HepG2 (cell line): ENCODE data around the gene FBF1. TPM values are rescaled to one million over a fixed set of nuclear protein-coding genes. Genes with fewer than 3 reads are reported as not detected.

Source experiments
- IRX3 ChIP-seq: sonication (generic); formaldehyde crosslinking; IDR thresholded peaks from 2 replicates; pipeline ENCODE4 v1.8.1; 2023; ENCODE audit warnings: mild to moderate bottlenecking, low read depth, missing genetic modification reagents, borderline replicate concordance
- KLF16 ChIP-seq, 2 experiments: sonication (generic) in 1 of 2; formaldehyde crosslinking in 1 of 2; IDR thresholded peaks; 2 replicates each; pipeline versions ENCODE4 v1.6.1 to v1.8.0; 2016 to 2023; ENCODE audit warnings: missing genetic modification reagents in 2 of 2, missing compliant biosample characterization in 1 of 2
- MED1 ChIP-seq: sonication (generic); formaldehyde crosslinking; IDR thresholded peaks from 2 replicates; pipeline ENCODE4 v1.4.0; 2020; ENCODE audit warnings: missing genetic modification reagents
- MIER3 ChIP-seq: IDR thresholded peaks from 2 replicates; pipeline ENCODE4 v1.6.1; 2016; ENCODE audit warnings: missing compliant biosample characterization, borderline replicate concordance
- NCOA1 ChIP-seq: sonication (generic); formaldehyde crosslinking; IDR thresholded peaks from 2 replicates; pipeline ENCODE4 v1.9.0; 2021; ENCODE audit warnings: missing genetic modification reagents
- NFE2L2 ChIP-seq: fragments of 150-350 bp; IDR thresholded peaks from 2 replicates; pipeline ENCODE4 v1.6.1; 2014; ENCODE audit warnings: low read length
- ZNF563 ChIP-seq: sonication (generic); formaldehyde crosslinking; IDR thresholded peaks from 2 replicates; pipeline ENCODE4 v1.8.0; 2022; ENCODE audit warnings: mild to moderate bottlenecking, moderate library complexity, missing genetic modification reagents
- ZNF7 ChIP-seq: IDR thresholded peaks from 2 replicates; pipeline ENCODE4 v1.6.1; 2016; ENCODE audit warnings: missing biosample characterization, missing genetic modification reagents
- polyA plus RNA-seq, 8 experiments: library from polyadenylated mRNA; depleted of rRNA in 3 of 8; stranded (reverse) in 7 of 8; unstranded in 1 of 8; fragments of >200 nt; fragmentation: Illumina TruSeq in 4 of 8; extraction: Trizol in 4 of 8; gene quantifications; 2 replicates each; pipeline versions ENCODE4 v1.2.1 to v1.2.3, GENCODE V29; 2011 to 2016; ENCODE audit warnings: low read depth in 4 of 8, missing spikeins in 1 of 8, mixed read lengths in 1 of 8; ENCODE audit not compliant: insufficient read depth in 1 of 8
- total RNA-seq, 5 experiments: library from RNA; depleted of rRNA; stranded (reverse); fragments of >200 nt; fragmentation: Illumina TruSeq; extraction: Trizol; gene quantifications; 2 replicates each; pipeline ENCODE4 v1.2.3, GENCODE V29; 2016; ENCODE audit warnings: low read depth in 1 of 5
- TF ChIP-seq, protein P1 (sequence below): sonication (generic); formaldehyde crosslinking; IDR thresholded peaks from 2 replicates; pipeline ENCODE4 v1.4.0; 2020; ENCODE audit warnings: missing genetic modification reagents, borderline replicate concordance
- TF ChIP-seq, protein P2 (sequence below): sonication (generic); formaldehyde crosslinking; IDR thresholded peaks from 2 replicates; pipeline ENCODE4 v1.5.1; 2020; ENCODE audit warnings: mild to moderate bottlenecking, missing genetic modification reagents
- TF ChIP-seq, protein P3 (sequence below): IDR thresholded peaks from 2 replicates; pipeline ENCODE4 v1.6.1; 2012; ENCODE audit warnings: inconsistent platforms
- TF ChIP-seq, protein P4 (sequence below): sonication (generic); formaldehyde crosslinking; IDR thresholded peaks from 2 replicates; pipeline ENCODE4 v1.4.0; 2020; ENCODE audit warnings: mild to moderate bottlenecking, missing genetic modification reagents

The FBF1 gene
- total and polyA plus RNA-seq, 2 of the 13 experiments (the other 11 are each of a cell fraction or from before 2014, with no cell fraction given), result 2.4 to 8.1 TPM

GRCh38 chr17:75876938-75877751, 63.7 kb downstream of the FBF1 start (continued):
- peak; percentile 55; the same call in 1 of the 2 replicates for TF ChIP-seq ZNF563 (CRISPR knock-in tag)
- TF ChIP-seq, protein P1, sequence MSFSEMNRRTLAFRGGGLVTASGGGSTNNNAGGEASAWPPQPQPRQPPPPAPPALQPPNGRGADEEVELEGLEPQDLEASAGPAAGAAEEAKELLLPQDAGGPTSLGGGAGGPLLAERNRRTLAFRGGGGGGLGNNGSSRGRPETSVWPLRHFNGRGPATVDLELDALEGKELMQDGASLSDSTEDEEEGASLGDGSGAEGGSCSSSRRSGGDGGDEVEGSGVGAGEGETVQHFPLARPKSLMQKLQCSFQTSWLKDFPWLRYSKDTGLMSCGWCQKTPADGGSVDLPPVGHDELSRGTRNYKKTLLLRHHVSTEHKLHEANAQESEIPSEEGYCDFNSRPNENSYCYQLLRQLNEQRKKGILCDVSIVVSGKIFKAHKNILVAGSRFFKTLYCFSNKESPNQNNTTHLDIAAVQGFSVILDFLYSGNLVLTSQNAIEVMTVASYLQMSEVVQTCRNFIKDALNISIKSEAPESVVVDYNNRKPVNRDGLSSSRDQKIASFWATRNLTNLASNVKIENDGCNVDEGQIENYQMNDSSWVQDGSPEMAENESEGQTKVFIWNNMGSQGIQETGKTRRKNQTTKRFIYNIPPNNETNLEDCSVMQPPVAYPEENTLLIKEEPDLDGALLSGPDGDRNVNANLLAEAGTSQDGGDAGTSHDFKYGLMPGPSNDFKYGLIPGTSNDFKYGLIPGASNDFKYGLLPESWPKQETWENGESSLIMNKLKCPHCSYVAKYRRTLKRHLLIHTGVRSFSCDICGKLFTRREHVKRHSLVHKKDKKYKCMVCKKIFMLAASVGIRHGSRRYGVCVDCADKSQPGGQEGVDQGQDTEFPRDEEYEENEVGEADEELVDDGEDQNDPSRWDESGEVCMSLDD (CRISPR knock-in tag), result no peak; the same call in 1 of the 2 replicates
- peak; percentile 10; the same call in 1 of the 2 replicates for TF ChIP-seq MED1
- 0 out of 2 replicates have a peak, but pooled peaks have one; percentile 35 for TF ChIP-seq IRX3
- TF ChIP-seq, protein P2, sequence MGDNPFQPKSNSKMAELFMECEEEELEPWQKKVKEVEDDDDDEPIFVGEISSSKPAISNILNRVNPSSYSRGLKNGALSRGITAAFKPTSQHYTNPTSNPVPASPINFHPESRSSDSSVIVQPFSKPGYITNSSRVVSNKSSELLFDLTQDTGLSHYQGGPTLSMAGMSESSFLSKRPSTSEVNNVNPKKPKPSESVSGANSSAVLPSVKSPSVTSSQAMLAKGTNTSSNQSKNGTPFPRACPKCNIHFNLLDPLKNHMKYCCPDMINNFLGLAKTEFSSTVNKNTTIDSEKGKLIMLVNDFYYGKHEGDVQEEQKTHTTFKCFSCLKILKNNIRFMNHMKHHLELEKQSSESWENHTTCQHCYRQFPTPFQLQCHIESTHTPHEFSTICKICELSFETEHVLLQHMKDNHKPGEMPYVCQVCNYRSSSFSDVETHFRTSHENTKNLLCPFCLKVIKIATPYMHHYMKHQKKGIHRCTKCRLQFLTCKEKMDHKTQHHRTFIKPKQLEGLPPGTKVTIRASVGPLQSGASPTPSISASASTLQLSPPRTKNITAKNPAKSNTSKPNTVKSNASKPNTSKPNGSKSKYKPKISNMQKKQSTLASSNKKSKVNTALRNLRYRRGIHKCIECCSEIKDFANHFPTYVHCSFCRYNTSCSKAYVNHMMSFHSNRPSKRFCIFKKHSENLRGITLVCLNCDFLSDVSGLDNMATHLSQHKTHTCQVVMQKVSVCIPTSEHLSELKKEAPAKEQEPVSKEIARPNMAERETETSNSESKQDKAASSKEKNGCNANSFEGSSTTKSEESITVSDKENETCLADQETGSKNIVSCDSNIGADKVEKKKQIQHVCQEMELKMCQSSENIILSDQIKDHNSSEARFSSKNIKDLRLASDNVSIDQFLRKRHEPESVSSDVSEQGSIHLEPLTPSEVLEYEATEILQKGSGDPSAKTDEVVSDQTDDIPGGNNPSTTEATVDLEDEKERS (CRISPR knock-in tag), result no peak; the same call in 1 of the 2 replicates
- no peak for TF ChIP-seq MIER3
- 0 out of 2 replicates have a peak, but pooled peaks have one; percentile 2 for TF ChIP-seq NCOA1 (CRISPR knock-in tag)
- TF ChIP-seq, protein P3, sequence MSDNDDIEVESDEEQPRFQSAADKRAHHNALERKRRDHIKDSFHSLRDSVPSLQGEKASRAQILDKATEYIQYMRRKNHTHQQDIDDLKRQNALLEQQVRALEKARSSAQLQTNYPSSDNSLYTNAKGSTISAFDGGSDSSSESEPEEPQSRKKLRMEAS, result no peak
- no peak for TF ChIP-seq NFE2L2
- peak in 1 of 2 experiments; percentile 63; a peak in 2 of 4 replicates for TF ChIP-seq KLF16 (CRISPR knock-in tag; IDR thresholded peaks at IDR 0.05)
- TF ChIP-seq ZNF7 (CRISPR knock-in tag), result no peak
- TF ChIP-seq, protein P4, sequence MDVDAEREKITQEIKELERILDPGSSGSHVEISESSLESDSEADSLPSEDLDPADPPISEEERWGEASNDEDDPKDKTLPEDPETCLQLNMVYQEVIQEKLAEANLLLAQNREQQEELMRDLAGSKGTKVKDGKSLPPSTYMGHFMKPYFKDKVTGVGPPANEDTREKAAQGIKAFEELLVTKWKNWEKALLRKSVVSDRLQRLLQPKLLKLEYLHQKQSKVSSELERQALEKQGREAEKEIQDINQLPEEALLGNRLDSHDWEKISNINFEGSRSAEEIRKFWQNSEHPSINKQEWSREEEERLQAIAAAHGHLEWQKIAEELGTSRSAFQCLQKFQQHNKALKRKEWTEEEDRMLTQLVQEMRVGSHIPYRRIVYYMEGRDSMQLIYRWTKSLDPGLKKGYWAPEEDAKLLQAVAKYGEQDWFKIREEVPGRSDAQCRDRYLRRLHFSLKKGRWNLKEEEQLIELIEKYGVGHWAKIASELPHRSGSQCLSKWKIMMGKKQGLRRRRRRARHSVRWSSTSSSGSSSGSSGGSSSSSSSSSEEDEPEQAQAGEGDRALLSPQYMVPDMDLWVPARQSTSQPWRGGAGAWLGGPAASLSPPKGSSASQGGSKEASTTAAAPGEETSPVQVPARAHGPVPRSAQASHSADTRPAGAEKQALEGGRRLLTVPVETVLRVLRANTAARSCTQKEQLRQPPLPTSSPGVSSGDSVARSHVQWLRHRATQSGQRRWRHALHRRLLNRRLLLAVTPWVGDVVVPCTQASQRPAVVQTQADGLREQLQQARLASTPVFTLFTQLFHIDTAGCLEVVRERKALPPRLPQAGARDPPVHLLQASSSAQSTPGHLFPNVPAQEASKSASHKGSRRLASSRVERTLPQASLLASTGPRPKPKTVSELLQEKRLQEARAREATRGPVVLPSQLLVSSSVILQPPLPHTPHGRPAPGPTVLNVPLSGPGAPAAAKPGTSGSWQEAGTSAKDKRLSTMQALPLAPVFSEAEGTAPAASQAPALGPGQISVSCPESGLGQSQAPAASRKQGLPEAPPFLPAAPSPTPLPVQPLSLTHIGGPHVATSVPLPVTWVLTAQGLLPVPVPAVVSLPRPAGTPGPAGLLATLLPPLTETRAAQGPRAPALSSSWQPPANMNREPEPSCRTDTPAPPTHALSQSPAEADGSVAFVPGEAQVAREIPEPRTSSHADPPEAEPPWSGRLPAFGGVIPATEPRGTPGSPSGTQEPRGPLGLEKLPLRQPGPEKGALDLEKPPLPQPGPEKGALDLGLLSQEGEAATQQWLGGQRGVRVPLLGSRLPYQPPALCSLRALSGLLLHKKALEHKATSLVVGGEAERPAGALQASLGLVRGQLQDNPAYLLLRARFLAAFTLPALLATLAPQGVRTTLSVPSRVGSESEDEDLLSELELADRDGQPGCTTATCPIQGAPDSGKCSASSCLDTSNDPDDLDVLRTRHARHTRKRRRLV, result no peak
